ENCODE results near the gene SETD2.

GRCh38 chr3:47086071-47086470 is 77.8 kb downstream of the SETD2 start:
- TF ChIP-seq CTCF (conservative IDR thresholded peaks at IDR 0.05; ENCODE audit: low read depth, low read length) (no peak), EZH2 (IDR thresholded peaks at IDR 0.05; ENCODE audit: low read length, unreplicated experiment) (no peak)
